GM18909 (cell line): ENCODE data around the gene AMOTL2.

Experiments
- ATAC-seq: cut with Tn5 transposase; IDR thresholded peaks from one replicate; pipeline ENCODE4 v1.9.1; 2021; ENCODE audit warnings: mild to moderate bottlenecking; ENCODE audit not compliant: unreplicated experiment, poor library complexity

Gene AMOTL2

DNA sequence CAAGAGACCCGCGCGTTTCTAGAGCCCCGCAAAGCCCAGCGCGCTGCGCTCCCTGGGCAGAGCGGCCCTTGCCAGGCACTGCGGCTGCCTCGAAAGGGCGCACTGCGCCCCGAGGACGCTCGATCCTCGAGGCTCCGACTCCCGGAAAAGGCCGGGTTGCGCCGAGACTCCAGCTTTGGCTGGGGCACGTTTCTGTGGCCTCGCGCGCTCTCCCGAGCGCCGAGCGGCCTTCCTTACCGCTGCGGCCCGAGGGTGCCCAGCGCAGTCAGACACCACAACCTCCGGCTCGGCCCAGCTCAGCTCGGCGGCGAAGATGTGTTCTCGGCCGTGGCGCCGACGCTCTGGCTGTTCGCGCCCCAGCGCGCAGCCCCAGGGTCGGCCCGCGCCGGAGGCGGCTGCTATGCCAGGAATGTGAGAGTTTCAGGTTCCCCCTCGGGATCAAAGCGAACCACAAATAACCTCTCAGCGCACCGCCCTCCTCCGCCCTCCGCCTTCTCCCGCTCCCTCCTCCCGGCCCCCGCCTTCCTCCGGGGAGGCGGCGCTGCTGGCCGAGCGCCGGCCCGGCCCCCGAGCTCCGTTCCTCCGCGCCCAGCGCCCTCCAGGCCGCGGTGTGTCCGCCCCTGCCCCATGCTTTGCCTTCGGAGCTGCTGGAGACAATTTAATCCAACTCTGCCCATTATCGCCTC lies at the start of gene AMOTL2:
AMOTL2 (minus strand) TSS at position 343 of the 686 bp plus-strand sequence. CDS start 3,014 bp downstream, outside the sequence.
- ATAC-seq: no peak

DNA sequence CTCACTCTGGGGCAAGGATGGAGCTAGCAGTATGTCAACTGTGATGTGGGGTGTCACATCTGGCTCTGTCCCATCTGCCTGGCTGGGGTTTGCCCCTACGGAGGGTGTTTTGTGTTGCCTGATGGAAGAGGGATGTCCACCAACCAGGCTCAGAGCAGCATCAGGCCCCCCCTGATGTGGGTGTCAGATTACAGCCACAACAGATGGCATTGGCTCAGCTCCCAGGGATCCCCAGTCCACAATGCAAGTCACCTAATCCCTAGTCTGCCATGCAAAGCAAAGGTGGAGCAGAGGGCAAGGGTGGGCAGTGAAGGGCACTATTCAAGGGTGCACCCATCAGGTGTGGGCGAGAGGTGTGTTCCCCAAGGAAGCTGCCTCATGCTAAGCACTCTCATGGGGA lies 48.9 kb upstream of the AMOTL2 start:
- ATAC-seq: no peak

DNA sequence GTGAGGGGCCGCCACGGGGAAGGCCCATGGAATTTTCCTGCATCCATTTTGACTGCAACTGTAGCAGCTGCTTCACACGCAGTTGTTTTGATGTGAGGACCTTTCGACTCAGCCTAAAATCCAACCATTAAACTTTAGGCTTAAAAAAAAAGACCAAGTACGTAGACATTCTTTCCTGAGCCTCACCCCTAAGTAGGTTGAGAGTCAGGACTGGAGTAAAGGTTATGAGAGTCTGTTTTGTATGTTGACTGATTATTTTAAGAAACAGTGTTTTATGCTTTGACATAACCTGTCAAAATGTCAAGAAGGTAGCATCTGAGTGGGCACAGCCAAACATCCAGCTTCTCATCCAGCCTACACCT lies 45.7 kb upstream of the AMOTL2 start:
- no peak for ATAC-seq

DNA sequence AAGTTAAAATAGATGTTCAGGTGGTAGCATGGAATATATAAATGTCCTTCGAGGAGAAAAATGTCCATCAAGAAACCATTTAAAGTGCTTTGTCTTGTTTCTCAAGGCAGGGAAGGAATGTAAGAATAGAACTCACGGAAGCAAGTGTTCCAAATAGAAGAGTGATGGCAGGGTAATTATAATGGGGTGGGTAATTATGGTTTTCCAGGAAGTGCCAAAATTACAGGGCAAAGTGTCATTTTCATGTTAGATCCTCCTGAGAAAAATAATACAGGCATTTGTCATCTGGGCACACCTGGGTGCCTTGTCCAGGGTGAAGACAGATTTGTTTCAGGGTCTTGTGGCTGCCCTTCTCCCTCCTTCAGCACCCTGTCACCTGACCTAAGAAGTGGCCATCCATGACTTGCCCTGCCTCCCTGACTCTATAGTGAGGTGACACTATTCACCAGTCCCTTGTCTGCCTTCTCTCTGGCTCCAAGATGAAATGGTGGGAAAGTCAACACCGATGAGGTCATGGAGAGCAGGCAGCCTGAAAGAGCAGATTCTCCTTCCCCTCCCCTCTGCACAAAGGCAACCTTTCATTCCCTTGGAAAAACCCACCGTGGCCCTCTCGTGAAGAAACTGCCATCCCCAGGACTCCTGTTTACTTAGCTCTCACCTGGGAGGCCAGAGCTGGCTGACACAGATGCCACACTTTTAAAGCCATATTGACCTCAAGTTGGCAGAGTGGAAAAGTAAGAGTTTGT lies 45.1 kb upstream of the AMOTL2 start:
- ATAC-seq: no peak

DNA sequence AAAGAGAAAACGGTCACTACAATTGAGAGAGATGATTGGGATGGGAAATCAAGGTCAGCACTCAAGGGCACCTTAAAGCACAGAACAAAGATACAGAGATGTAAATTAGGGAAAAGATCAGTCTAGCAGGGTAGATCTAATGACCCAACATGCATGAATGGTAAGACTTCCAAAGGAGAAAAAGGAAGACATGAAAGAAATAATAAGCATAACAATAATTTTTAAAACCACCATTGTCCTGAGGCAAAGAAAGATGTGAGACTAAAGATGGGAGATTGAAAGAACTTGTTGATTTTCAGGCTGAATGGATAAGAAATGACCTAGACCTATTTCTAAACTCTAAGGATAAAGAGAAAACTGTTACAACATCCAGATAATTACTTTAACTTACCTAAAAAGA lies 34.8 kb upstream of the AMOTL2 start:
- no peak for ATAC-seq

DNA sequence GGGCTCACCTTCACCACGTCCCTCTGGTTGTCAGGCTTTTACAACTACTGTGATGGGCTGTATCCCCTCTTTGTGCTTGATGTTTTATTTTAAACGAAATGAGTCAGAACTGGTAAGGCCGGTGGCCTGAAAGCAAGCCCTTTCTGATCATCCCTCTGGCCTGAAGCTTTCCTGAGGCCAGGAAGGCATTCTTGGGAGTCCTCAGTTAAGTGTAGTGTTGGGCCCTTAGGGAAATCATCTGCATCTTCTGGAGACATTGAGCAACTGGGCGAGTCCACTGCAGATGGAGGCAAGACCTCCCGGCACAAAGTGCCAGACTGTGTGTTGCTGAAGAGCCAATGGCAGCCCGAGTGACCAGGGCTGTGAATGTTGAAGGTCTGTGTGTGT lies 33.0 kb upstream of the AMOTL2 start:
- ATAC-seq: no peak

DNA sequence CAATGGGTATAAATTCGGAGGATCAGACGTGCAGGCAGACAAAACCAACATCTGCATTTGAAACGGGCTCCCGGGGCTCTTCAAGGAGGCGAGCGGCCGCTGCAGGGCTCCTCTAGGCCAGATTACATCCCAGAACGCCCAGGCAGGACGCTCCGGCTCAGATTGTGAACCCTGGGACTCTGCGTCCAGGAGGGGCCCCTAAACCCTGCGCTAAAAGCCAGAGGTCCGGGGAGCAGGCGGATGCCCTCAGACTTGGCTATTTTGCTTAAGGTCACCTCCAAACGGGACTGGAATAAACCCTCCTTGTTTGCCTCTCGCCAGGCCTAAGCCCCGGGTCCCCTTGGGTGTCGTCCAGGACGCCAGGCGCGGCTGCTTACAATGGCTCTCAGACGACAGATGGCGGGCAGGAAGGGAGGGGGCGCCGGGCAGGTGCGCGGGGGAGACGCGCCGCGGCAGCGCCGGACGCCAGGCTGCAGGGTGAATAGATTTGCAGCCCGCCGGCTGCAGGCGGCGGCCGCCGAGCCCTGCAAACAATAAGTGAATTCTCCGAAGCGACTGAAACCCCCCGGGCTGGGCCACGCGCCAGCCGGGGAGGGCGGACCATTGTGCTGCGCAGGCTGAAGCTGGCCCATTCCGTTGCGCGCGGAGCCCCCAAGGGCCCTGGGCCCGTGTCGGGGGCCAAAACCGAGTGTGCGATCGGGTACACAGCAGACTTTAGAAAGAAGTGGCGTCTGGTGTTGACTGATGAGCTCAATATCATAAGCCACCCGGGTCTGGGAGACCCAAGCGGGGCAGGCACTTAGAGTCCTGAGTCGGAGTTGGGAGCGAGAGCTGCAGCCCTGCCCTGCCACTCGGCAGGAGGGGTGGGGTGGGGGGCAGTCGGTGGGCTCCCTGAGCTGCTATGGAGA lies 32.3 kb upstream of the AMOTL2 start:
- no peak for ATAC-seq

DNA sequence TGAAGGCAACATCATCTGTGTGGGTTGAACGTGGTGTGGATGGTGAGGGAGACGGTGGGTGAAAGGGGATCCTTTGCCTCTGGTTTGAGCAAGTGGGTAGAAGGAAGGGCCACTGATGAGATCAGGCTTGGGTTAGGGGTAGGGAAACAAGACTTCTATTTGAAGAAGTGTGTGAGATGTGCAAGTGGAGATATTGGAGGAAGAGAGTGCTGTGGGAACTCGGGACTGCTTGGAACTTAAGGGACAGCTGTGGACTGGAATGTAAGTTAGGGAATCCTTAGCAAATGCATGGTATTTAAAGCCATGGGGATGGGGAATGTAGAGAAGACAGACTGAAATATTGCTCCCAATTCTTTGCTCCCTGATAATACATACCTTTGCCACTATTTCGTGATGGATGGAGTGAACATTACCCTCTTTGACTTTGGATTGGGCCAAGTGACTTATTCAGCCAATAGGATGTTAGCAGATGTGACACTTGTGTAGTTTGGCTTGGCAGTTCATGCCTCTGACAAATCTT lies 30.2 kb upstream of the AMOTL2 start:
- no peak for ATAC-seq

DNA sequence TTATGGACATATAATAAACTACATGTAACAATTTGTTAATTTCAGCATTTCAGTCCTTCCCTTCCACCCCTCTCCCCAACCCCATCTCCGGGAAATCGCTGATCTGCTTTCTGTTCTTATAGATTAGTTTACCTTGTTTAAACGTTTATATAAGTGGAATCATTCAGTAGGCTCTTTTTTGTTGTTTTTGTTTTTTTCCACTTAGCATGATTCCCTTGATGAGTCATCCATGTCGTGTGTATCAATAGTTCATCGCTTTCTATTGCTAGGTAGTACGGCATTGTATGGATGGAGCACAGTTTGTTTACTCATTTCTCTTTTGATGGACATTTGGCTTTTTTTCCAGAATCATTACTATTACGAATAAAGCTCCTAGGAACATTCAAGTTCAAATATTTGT lies 23.5 kb upstream of the AMOTL2 start:
- no peak for ATAC-seq

DNA sequence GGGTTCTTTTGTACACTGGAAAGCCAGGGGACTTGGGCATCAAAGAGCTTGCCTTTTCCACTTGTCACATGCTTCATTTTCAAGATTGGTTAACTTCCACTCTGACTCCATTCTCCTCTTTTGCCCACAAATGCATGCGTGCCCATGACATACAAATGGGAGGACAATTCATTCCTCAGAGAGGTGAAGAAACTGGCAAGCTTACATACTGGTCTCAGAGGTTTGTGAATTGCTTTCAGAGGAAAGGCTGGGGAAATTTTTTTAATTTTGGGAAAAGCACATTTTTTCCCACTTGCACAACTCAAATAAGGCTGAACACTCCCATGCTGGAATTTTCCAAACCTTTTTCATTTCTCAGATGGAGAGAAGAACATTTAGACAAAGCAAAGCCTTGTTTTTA lies 20.9 kb upstream of the AMOTL2 start:
- no peak for ATAC-seq

DNA sequence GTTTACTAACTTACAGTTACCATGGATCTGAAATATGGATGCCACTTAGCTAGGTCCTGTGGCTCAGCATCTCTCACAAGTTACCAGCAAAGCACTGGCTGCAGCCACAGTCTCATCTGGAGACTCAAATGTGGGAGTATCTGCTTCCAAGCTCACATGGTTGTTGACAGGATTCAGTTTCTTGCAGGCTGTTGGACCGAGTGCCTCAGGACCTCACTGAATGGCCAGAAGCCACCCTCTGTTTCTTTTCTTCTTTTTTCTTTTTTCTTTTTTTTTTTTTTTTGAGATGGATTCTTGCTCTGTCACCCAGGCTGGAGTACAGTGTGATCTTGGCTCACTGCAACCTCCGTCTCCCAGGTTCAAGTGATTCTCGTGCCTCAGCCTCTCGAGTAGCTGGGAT lies 20.1 kb upstream of the AMOTL2 start:
- no peak for ATAC-seq

DNA sequence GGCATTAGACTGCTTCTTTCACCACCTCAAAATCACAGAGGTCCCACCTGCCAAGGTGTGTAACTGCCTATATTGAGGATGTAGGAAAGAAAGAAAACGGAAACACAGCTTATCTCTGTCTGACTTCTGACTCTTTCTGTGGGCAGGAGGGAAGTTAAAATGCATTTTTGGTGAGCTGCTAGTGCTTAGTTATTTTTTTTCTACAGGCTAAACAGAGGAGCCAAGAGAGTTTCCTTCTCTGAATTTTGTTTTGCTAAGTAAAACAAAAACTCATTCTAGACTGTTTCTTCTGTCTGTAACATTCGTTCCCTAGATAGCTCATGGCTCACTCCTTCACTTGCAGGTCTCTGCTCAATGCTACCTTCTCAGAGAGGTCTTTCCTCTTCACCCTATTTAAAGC lies 18.8 kb upstream of the AMOTL2 start:
- ATAC-seq: no peak

DNA sequence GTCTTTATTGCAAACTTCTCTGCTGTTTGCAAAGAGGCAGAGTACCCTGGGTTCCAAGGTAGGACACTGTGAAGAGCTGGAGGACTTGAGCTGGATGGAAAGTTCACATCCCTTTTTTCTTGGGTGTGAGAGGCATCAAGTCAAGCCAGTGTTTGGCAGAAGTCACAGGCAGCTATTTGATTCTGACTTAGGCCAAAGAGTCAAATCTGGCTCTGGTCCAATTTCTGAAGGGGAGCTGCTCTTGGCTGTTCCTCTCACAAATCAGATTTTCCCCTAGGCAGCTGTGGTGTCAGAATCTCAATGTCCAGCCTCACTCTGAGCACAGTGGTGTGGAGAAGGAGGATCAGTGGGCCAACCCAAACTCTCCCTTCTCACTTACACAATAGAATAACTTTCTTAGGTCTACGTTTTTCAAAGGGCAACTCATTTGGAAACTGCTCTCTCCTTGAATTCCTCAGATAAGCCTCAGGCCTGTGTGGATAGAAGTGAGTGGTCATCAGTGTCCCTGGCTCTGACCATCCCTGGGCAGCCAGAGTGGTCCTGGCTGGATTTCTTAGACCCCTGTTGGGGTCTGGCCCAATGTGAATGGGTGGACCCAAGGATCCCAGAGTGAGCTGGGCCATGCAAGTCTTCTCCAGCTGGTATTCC lies 18.2 kb upstream of the AMOTL2 start:
- ATAC-seq: no peak

DNA sequence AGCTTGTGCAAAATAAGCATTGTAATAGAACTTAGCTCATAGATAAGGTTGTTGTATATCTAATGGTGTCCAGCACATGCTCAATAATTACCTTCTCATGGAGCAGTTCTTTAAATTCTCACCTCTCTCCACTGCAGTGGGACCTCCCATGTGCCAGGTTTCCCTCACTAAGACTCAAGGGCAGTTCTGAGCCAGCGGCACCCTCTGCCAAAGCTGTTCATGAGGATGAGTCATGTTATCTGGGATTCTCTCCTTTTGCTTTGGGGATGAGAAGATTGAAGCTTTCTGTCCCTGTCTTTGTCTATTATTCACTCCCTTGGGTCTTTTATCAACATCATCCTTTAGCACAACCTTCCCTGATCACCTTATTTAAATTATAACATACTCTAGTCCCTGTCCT lies 15.6 kb upstream of the AMOTL2 start:
- ATAC-seq: no peak

DNA sequence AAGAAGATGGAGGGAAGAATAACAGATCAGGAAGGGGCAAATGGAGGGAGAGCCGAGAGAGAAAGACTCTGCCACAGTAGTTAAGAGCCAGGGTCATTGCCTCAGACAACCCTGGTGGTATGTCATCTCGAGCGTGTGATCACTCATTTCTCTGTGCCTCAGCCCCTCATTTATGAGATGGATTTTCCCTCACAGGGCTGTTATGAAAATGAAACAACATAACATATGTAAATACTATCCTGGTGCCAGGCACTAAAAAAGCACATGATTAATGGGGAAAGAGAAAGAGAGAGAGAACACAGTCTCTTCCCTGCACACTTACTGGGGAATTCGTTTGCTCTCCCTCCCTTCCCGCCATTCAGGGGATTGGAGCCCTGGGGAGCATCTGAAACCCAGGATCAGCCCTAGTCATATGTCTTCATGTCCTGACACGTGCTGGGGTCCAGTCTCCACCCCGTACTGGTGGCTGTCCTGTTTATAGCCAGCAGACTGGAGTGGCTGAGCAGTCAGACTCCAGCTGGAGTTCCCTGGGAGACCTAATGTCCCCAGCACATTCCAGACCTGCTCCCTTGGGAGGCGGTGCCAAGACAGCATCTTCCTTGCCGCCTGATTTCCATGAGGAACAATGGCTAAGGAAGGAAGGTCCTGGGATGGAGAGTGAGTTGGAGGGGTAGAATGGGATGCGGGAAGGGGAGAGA lies 14.7 kb upstream of the AMOTL2 start:
- ATAC-seq: no peak

DNA sequence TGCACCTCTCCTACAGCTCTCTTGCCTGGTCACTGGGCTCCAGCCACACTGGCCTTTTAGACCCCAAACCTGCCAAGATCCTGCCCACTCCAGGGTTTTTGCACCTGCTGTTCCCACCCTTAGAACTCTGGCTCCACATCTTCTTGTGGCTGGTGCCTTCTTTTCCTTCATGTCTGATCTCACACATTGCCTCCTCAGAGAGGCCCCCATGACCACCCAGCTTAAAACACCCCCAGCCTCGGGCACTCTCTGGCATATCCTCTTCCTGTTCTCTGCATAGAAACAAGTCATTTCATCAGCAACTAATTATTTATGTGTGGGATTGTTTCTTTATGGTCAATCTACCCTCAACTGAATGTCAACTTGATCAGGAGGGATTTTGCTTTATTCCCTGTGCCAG lies 14.0 kb upstream of the AMOTL2 start:
- no peak for ATAC-seq

DNA sequence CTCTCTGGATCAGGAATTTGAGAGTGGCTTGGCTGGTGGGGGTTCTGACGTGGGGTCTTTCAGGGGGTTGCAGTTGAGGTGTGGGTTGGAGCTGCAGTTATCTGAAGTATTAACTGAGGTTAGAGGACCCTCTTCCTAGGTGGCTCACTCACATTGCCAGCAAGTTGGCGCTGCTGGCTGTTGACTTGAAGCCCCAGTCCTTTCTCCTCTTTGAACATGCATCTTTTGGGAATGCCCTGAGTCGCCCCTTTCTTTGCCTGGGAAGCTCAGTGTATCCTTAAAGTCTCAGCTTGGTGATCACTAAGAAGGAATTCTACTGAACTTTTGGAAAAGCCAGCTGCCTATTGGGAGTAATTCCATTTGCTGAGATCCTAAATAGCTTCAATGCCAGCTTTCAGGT lies 13.0 kb upstream of the AMOTL2 start:
- no peak for ATAC-seq

DNA sequence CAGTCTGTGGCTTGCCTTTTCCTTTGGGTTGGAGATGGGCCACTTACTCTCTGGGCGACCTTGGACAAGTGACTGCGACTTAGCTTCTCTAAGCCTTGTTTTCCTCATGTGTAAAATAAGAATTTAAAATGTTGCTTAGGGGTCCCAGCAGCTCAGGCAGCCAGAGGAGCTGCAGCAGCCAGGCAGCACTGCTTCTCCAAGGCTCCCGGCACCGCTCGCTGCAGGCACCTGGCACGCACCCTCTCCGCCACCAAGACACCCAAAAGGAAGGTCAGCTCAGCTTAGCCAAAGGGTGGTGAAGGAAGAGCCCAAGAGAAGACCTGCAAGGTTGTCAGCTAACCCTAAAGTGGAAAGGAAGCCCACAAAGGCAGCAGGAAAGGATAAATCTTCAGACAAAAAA lies 10.7 kb upstream of the AMOTL2 start:
- no peak for ATAC-seq

DNA sequence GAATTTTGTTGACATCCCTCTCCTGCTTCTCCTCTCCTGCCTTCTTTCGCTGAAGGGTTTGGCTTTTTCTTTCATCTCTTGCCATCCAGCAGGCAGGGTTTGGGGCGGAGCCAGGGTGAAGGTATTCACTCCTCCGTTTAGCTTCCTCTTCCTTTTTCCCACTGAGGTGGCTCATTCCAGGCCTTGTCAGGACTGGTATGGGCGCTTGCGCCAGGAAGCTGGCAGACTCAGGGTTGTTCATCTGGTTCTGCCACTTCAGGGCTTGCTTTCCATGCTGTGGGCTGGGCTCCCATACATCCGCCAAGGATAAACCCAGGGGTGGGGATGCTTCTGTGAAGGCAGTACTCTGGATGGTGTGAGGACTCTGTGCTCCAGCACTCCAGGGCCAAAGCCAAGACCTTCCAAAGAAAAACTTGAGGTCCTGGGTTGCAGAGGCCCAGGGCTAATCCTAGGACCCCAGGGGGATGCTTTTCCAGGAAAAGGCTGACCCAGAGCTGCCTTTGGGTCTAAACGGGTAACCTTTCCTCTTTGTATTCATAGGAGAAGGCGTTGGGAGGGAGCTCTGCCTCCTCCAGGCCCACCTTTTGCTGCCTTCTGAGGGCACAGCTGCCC lies 7.7 kb upstream of the AMOTL2 start:
- ATAC-seq: no peak
